NCI-H345 treated with DMSO at 0.1 percent for 48 hours (cell line): ENCODE measurements around the gene TSPAN9.

Experiments used
- DNase-seq: peaks from one replicate; lab custom pipeline; 2025; ENCODE audit not compliant: unreplicated experiment; lab: John Stamatoyannopoulos, UW

The TSPAN9 gene

DNA sequence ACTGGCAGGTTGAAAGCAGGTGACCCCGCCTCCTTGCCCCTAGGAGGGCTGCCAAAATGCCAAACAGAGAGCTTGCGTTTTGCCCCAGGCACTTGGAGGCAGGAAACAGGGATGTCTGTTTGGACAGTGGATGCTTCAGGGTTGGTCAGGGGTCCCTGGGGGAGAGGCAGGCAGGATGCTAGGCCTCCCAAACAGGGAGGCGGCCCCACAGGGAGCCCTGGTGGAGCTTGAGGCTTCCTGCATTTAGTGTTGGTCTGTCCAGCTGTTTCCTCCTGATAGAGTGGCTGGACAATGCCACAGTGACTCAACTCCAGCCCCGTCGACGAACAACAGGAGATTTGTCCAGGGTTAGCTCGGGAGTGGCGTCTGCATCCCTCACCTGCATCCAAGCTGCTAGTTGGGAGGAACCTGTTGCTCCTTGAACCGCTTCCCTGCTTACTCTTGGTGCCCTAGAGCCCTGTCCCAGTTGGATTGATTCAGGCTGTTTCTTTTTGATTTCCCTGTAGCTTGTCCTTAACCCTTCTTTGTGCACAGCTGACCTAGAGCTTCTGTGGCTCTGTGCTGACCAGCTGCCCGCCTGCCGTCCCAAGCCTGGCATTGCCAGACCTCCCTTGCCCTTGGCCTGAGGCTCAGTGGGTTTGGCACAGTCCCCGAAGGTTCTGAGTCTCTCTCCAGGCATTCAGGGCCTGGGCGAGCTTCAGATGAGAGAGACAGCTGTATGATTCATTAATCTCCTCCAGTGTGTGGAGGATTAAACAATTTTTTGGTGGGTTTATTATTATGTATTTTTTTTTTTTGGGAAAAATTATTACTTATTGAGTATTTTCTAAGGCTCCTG, 45.9 kb downstream of the TSPAN9 start:
- DNase-seq: peak; percentile 41

GRCh38 chr12:3123729-3124128, 46.5 kb downstream of the TSPAN9 start:
- DNase-seq: no peak

GRCh38 chr12:3124917-3125316, 47.7 kb downstream of the TSPAN9 start:
- DNase-seq: no peak

GRCh38 chr12:3125674-3126073, 48.5 kb downstream of the TSPAN9 start:
- DNase-seq: no peak

DNA sequence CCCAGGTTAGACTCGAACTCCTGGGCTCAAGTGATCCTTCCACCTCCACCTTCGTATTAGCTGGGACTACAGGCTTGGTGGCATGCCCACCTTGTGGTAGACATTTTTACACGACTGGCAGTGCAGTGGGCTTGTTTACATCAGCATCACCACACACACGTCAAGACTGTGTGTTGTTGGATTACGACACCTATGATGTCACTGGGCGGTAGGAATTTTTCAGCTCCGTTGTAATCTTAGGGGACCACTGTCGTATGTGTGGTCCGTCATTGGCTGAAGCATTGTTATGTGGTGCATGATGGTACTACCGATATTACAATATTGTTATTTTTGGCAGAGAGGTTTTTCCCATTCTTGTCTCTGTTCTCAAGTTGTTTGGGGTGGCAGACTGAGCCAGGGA, 50.7 kb downstream of the TSPAN9 start:
- DNase-seq: no peak

DNA sequence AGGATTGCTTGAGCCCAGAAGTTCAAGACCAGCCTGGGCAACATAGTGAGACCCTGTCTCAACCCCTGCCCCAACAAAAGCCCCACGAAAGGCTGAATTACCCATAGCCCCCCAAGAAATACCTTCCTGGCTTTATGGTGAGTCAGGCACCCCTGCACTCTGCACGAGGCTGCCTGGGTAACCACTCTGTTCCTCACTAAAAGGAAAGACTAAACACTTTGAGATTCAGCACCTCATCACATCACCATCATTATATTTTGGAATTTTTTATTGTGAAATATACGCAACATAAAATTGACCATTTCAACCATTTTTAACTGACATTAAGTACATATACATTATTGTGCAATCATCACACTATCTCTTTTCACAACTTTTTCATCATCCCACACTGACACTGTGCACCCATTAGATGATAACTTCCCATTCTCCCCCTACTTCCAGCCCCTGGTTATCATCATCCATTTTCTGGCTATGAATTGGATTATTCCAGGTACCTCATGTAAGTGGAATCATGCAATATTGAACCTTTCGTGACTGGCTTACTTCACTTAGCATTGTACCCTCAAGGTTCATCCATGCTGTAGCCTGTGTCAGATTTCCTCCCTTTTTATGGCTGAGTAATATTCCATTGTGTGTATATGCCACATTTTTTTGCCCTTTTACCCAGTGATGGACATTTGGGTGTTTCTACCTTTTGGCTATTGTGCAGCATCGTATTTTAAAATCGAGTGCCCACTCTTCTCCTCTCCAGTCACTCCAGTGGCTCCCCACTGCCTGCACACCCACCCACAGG, 51.5 kb downstream of the TSPAN9 start:
- no peak for DNase-seq

DNA sequence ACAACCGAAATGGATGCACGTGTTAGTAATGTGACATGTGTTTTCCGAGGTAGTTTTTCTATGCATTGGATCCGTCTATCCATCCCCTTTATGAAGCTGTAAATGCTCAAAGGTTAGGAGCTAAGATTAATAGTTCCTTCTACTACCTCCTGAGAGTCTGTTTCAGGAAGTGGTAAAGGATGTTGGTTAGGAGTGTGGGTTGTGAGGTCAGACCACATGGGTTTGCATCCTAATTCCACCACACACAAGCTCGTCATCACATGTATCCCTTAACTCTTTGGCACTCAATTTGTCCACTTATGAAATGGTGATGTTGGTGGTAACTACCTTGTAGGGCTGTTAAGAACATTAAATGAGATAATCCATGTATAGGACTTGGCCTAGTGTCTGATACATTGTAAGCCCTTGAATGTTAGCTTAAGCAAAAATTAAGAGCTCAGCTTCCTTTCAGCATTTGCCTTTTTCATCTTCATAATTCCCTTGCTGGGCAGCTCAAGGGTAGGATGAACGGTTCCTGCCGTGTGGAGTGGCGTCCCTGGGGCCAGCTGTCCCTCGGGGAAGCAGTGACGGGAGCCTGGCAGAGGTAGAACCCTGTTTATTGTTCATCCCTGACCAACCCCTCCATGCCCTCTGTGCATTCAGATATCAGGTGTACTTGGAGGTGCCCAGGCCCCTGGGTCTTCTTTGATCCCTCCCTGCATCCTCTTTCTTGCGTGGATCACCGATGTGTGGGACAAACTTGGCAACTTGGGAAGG, 52.3 kb downstream of the TSPAN9 start:
- no peak for DNase-seq

DNA sequence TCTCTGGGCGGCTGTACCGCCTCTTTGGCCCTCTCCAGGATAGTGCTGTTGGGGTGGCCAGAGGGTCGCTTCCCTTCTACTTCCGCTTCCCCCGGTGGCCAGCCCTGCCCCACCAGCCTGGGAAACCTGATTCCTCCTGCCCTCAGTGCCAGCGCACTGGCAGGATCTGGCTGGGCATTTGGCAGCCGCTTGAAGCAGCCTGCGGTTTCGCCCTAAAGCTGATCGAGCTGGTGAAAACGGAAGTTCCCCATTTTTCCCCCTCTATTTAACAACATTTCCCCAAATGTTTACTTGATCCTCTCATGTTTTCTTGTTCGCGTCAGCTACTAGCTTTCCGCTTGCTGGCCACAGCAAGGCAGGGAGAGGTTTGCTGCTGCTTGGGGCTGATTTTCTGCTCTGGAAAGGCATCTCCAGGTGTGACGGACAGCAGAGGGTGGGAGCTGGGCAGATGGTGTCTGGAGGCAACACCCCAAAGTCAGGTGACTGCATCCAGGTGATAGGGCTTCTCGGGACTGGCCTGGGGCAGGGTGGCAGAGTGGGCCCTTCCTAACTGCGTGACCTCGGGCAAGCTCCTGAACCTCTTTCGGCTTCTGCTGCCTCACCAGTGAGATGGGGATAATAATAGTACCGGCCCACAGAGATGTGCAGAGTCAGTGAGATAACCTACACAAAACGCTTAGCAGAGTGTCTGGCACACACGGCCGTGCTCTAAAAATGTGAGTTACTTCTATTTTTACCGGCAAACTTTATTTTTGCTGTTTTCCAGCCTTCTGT, 53.1 kb downstream of the TSPAN9 start:
- no peak for DNase-seq

GRCh38 chr12:3131129-3131528, 54.0 kb downstream of the TSPAN9 start:
- DNase-seq: no peak

GRCh38 chr12:3132636-3133404, 55.6 kb downstream of the TSPAN9 start:
- DNase-seq: no peak

DNA sequence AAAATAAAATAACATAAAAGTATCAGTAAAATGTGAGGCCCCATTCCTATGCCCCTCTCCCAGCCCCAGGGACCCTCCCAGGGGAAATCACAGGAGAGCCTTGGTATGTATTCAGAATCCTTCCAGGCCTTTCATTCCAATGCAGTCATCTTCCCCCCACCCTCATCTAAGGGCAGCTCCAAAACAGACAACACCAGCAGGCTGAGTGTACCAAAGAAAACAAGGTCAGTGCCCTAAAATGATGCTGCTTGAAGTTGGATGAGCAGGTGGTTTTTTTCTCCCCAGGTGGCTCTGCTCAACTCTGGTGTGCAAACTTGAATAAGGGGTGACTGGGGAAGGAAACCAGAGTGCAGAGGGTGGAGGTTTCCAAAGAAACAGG, 56.2 kb downstream of the TSPAN9 start:
- DNase-seq: no peak

GRCh38 chr12:3134126-3134525, 56.9 kb downstream of the TSPAN9 start:
- no peak for DNase-seq

DNA sequence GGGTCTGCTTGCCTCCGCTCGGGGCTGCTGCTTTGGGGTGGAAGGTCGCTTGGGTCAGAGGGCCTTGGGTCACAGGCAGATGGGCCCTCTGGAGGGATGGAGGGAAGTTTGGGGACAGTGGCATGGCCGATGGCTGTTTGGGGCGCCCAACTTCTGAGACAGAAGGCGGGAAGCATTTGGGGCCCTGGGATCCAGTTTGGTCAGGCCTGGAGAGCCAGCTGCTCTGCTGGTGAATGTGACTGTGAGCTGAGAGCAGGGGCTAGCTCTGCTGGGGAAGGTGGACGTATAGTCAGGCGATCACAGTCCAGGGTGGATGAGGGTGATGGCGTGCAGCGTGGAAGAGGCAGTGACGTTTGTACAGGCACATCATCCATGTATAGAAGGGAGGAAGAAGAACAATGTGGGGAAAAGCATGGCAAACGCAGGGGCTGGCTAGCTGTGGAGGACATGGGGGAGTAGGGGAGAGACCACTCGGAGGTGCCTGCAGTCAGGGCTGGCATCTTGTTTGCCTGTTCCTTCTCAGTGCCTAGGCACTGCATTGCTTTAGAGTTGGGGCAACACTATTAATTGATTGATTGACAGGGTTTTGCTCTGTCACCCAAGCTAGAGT, 57.5 kb downstream of the TSPAN9 start:
- no peak for DNase-seq

DNA sequence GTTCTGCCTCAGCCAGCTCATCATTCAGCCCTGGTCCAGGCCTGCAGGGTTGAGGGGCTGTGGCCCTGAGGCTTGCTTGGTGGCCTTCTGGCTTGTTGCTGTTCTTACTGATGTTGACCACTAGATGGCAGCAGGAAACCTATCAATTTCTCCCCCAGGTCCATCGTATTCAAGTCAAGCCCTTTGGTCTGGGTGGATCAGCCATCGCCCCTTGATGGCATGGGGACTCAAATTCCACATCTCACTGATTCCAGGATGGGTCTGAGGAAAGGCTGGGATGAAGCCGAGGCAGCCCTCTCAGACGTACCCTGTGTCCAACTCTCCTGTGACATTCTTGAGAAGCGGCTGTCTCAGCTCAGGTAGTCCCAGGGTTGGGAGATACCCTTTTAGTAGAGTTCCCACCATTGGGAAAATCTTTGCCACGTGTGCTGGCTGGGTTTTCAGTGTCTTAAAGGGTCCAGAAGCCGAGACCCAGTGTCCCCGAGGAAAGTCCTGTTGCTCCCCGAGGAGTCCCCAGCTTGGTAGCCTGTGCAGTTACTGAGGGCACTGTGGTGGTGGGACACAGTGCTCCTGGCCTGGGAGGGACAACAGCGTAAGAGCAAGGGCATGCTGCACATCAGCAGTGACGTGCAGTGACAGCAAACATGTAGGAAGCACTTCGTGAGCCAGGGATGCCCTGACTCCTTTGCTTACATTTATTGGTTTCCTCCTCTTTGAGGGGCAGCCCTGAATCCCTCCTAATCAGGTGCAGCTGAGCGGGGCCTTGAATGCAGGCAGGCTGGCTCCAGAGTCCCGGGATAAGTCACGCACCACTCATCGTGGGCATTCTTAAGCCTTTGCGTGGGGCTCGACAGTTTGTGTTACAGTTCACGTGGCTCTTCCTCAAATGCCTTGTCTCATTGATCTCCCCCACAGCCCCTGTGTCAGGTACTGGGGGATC, 58.6 kb downstream of the TSPAN9 start:
- DNase-seq: peak; percentile 27

- no peak for DNase-seq
These were observed 59.6 kb downstream of the TSPAN9 start for GRCh38 chr12:3136641-3137267.

DNA sequence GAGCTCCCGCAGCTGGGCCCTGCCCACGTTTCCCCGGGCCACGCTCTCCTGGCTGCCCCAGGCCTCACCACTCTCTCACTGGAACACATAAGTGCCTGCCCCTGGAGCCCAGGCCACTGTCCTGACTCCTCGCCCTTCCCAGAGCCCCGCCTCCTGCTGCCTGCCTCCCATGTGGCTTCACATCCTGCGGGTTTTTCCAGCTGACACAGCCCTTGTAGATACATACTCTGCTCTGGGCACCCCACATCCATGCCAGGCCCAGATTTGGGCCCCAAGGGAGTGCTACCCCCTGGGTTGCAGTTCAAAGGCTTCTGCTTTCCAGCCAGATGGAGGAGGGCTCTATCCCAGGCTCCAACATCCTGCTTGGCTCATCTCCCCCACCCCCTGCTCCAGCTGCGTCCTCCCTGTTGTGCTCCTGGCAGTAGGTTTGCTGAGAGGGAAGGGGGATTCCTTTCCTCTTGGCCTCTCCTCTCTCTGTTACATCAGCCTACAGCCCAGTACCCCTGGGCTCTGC, 60.1 kb downstream of the TSPAN9 start:
- DNase-seq: no peak

DNA sequence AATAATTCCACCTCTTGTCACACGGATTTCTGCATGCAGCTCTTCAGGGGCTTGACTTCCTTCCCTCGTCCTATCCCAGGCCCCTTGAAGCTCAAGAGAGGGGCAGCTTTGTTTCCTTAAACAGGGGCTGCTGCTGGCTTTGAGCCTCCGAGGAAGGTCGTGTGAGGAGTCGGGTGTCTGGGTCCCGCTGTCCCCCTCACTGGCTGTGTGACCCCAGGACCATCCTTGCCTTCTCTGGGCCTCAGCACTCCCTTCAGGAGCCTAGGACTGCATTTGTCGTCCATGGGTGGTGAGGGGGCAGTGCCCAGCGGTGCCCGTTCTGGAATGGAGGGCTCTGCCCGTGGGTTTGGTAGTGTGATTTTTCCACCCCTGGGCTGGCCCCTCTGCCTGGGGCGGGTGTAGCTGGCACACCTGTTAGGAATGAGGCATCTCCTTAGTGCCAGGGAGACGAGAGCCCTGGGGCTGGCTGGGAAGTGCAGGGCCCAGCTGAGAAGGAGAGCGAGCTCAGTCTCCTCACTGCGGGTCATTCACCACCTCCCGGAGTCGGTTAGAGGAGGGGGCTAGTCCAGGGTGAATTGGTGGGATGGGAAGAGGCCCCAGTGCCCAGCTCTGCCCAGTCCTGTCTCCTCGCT, 60.8 kb downstream of the TSPAN9 start:
- no peak for DNase-seq
